ENCODE measurements around the gene MED4. TPM values are rescaled to one million over a fixed set of nuclear protein-coding genes. Genes with fewer than 3 reads are reported as not detected.
A peak's percentile ranks its signal among the peaks of the same experiment; 100 is the strongest.

Gene MED4
- total RNA-seq, 6 donors from 2014 or later: 23.2 to 41.8 (median 35.5) TPM

GRCh38 chr13:48112896-48113755 is 18.2 kb upstream of the MED4 start:
- no peak for DNase-seq
- TF ChIP-seq POLR2A (IDR thresholded peaks at IDR 0.05) (no peak), EP300 (IDR thresholded peaks at IDR 0.05) (no peak), POLR2AphosphoS5 (IDR thresholded peaks at IDR 0.05) (no peak), CTCF (IDR thresholded peaks at IDR 0.05) (no peak)
- 76 to 79% methylated on average over 5 of the region's 5 CpGs for WGBS, 2 donors
- peak overlapping the region in 2 of 4 donors; percentile 24 to 85 for H3K27ac ChIP-seq
- H3K4me1 ChIP-seq: peaks cover 15 to 23% (median 17%) of the 10 kb centered on the region in 4 donors
- no peaks in the 10 kb centered on the region for H3K36me3 ChIP-seq
- H3K4me3 ChIP-seq: no peak overlapping the region
- no peak for ATAC-seq (ENCODE audit: low FRiP score in 2 of 2)
- H3K9me3 ChIP-seq: no peaks in the 10 kb centered on the region
- no peaks in the 10 kb centered on the region for H3K27me3 ChIP-seq

GRCh38 chr13:48110931-48111721 is 16.2 kb upstream of the MED4 start:
- no peaks in the 10 kb centered on the region for H3K9me3 ChIP-seq
- no peak overlapping the region for H3K4me3 ChIP-seq
- ATAC-seq (ENCODE audit: low FRiP score in 2 of 2): no peak
- no peak for DNase-seq
- peak overlapping the region; percentile 8 to 85 (median 31) for H3K27ac ChIP-seq
- TF ChIP-seq EP300 (IDR thresholded peaks at IDR 0.05): no peak
- TF ChIP-seq CTCF (IDR thresholded peaks at IDR 0.05): no peak
- TF ChIP-seq POLR2AphosphoS5 (IDR thresholded peaks at IDR 0.05): no peak
- no peak for TF ChIP-seq POLR2A (IDR thresholded peaks at IDR 0.05)
- H3K36me3 ChIP-seq: no peaks in the 10 kb centered on the region
- peaks cover 15 to 23% (median 17%) of the 10 kb centered on the region in 4 donors for H3K4me1 ChIP-seq
- WGBS, 2 donors: 41 to 43% methylated on average over 3 of the region's 3 CpGs
- no peaks in the 10 kb centered on the region for H3K27me3 ChIP-seq

- DNase-seq: no peak
- Histone ChIP-seq H3K36me3 (no peaks in the 10 kb centered on the region), H3K4me1 (peaks cover 15 to 23% (median 17%) of the 10 kb centered on the region in 4 donors), H3K9me3 (no peaks in the 10 kb centered on the region), H3K4me3 (no peak overlapping the region), H3K27ac (peak overlapping the region in 3 of 4 donors; percentile 8 to 85 (median 27)), H3K27me3 (no peaks in the 10 kb centered on the region)
- WGBS, 2 donors: 52 to 68% methylated on average over 3 of the region's 3 CpGs
- ATAC-seq (ENCODE audit: low FRiP score in 2 of 2): no peak
- no peak for TF ChIP-seq POLR2A (IDR thresholded peaks at IDR 0.05)
These were observed 15.4 kb upstream of the MED4 start for GRCh38 chr13:48110132-48110868.

GRCh38 chr13:48108106-48108505 is 13.2 kb upstream of the MED4 start:
- no peaks in the 10 kb centered on the region for H3K27me3 ChIP-seq
- no peaks in the 10 kb centered on the region for H3K9me3 ChIP-seq
- ATAC-seq (ENCODE audit: low FRiP score in 2 of 2): no peak
- H3K27ac ChIP-seq: no peak overlapping the region
- 75 to 80% methylated on average over 4 of the region's 4 CpGs for WGBS, 2 donors
- no peak for DNase-seq
- TF ChIP-seq POLR2A (IDR thresholded peaks at IDR 0.05) (no peak), POLR2AphosphoS5 (IDR thresholded peaks at IDR 0.05) (no peak), EP300 (IDR thresholded peaks at IDR 0.05) (no peak), CTCF (IDR thresholded peaks at IDR 0.05) (no peak)
- H3K36me3 ChIP-seq: no peaks in the 10 kb centered on the region
- no peak overlapping the region for H3K4me3 ChIP-seq
- H3K4me1 ChIP-seq: peaks cover 3 to 17% (median 11%) of the 10 kb centered on the region in 4 donors

GRCh38 chr13:48097793-48098192 is 2.9 kb upstream of the MED4 start:
- WGBS, 2 donors: 88 to 96% methylated on average over 4 of the region's 4 CpGs
- Histone ChIP-seq H3K4me1 (peaks cover 14 to 26% (median 15%) of the 10 kb centered on the region in 4 donors), H3K4me3 (no peak overlapping the region), H3K9me3 (no peaks in the 10 kb centered on the region), H3K27me3 (no peaks in the 10 kb centered on the region), H3K36me3 (no peaks in the 10 kb centered on the region), H3K27ac (no peak overlapping the region)
- no peak for TF ChIP-seq POLR2A (IDR thresholded peaks at IDR 0.05)
- no peak for ATAC-seq (ENCODE audit: low FRiP score in 2 of 2)
- DNase-seq: no peak
